Stimulated activated CD8-positive, alpha-beta memory T cell treated with anti-CD3 and anti-CD28 coated beads, Interleukin-7, amount 100 ng/mL, for 48 hours (primary cell): Measurements from ENCODE around the gene CYBA.

Experiments used
- DNase-seq, 2 donors: peaks; one replicate each; pipeline ENCODE4 v3.0.0-alpha.2; 2020; ENCODE audit warnings: low read depth in 1 of 2; ENCODE audit errors: extremely low read depth in 1 of 2

Gene CYBA

DNA sequence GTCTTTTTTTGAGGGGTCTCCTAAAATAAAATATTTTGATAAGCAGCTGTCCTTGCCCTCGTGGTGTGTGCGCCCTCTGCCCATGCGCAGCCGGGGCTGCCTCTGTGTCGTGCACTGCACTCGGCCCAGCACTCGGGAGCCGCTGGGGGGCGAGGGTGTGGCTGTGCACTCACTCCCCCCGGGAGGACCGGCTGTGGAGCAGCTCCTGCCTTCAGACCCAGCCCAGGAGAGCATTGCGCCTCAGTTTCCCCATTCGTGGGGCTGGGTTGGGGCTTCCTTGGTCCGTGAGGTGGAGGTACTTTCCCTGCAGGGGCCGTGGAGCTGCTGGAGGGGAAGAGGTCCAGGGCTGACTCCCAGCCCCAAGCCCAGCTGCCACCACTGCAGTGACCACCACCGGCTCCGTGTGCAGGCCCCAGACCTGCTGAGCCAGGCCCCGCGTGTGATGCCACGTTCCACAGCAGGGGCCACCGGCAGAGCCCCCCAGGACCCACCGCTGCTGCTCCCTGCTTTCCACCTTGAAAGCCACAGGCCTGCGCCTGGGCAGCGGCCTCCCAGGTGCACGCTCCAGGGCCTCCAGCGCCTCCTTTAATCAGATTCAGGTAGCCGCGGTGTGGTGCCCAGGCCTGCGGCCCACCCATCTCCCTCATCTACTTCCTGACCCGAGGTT lies 18.8 kb downstream of the CYBA start:
- no peak for DNase-seq

DNA sequence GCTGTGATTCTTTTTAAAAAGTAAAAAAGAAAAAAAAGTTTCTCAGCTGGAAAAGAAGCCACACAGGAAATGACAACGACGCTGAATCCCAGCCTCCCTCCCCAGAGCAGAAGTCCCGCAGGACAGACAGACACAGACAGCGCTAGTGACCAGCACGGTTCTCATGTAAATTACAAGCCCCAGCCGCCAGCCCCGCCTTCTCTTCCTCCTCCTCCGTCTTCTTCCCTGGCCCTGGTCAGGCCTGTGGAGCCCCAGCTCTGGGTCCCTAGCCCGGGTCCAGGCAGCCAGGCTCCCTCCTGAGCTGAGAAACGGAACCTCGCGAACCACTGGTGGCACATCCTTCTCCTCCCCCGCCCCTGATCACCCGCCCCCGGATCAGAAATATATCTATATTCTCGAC lies 19.5 kb downstream of the CYBA start:
- DNase-seq = no peak

GRCh38 chr16:88630941-88631340 lies 19.9 kb downstream of the CYBA start:
- no peak for DNase-seq

DNA sequence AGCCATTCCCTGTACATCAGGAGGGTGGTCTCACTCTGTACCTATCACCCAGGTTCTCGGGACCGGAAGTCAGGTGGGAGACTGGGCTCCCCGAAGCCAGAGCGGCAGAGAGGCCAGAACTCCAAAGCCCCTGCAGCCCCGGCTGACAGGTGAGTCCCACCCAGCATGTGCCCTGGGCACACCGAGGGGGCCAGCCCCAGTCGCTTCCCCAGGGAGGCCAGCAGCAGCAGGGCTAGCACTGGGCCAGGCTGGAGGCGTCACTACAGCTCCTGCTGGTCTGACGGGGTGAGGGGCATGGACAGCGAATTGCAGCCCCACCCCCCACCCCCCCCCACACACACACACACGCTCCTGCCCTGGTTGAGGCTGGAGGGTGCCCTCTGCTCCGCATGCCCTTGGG lies 20.4 kb downstream of the CYBA start:
- no peak for DNase-seq

DNA sequence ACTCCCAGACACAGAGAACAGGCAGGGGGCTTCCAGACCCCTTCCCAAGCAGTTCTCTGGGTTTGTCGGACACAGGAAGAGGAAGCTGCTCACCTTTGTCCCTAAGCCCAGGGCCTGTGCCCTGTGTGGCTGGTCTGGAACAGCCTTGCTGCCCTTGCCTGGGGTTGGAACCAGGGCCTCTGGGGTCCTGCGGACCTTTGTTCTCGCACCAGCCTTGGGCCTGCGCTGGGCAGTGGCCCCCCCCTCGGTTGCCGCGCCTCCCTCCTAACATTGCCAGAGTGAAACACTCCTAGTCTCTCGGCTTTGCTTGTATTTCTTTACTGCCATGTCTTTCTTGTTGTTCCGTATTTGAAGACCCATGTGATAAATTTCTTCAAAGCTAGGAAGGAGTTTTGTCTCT lies 21.0 kb downstream of the CYBA start:
- no peak for DNase-seq

GRCh38 chr16:88628512-88628974 lies 22.3 kb downstream of the CYBA start:
- DNase-seq = no peak

GRCh38 chr16:88627531-88628411 lies 23.1 kb downstream of the CYBA start:
- DNase-seq = no peak

- DNase-seq = no peak
Measured at GRCh38 chr16:88626646-88627045, 24.2 kb downstream of the CYBA start.

DNA sequence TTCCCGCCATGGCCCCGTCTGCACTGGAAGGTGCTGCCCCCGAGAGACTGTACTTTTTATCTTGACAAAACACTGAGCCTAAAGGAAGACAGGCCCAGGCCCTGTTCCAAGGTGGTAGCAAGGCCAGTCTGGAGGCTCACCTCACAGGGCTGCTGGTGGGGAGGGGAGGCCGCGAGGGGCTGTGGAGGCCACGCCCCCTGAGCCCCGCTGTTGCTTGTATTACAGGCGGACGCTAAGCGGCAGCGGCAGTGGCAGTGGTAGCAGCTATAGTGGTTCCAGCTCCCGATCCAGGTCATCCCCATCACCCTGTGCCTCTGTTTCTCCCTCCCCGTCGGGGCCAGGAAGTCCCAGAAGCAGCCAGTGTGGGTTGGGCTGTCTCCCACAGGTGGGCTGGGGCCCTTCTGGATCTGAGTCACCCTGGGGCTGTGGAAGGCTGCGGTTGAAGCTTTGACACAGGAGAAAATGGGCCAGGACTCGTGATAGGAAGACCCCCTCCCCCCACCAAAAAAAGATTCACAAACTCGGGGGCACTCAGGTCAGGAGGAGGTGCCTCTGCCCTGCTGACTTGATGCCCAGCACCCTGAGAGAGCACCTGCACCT lies 25.8 kb downstream of the CYBA start:
- no peak for DNase-seq

DNA sequence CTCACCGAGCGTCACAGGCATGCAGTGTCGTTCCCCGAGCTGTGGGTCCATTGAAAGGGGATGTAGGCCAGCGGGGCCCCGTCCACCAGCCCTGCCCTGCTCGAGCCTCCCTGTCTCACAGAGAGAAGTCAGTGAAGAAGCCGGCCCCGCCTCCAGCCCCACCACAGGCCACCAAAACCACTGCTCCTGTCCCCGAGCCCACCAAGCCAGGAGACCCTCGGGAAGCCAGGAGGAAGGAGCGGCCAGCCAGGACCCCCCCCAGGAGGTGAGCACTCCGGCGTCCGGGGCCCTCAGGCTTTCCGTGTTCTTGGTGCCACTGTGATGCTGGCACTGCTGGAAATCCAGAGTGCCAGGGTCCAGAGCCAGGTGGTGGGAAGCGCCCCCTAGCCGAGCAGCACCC lies 26.4 kb downstream of the CYBA start:
- DNase-seq = no peak

DNA sequence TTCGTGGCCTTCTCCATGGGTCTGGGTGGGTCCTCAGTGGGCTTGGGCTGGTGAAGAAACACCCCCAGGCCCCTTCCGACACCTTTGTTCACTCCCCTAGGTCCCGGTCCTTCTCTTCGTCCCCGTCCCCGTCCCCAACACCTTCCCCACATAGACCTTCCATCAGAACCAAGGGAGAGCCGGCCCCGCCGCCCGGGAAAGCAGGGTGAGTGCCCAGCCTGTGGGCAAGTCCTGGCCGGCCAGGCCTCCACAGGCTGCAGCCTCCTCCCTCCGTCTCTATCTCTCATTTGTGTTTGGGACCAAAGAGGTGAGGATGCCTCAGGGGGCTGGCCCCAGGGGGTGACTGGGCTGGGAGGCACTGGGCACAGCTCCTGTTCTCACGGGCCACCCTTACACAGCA lies 27.0 kb downstream of the CYBA start:
- DNase-seq = no peak

GRCh38 chr16:88622866-88623265 lies 28.0 kb downstream of the CYBA start:
- DNase-seq = no peak

DNA sequence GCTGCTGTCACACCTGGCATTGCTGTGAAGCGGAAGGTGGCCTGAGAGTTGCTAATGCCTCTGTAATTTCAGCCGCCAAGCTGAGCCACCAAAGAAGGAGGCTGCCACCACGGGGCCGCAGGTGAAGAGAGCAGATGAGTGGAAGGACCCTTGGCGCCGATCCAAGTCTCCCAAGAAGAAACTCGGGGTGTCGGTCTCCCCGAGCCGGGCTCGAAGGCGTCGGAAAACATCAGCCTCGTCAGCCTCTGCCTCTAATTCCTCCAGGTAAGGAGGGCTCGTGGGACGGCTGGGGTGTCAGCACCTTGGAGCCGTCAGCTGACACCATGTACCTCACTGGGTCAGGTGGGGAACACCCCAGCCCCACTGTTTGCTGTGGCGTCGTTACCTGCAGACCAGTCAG lies 28.7 kb downstream of the CYBA start:
- no peak for DNase-seq

DNA sequence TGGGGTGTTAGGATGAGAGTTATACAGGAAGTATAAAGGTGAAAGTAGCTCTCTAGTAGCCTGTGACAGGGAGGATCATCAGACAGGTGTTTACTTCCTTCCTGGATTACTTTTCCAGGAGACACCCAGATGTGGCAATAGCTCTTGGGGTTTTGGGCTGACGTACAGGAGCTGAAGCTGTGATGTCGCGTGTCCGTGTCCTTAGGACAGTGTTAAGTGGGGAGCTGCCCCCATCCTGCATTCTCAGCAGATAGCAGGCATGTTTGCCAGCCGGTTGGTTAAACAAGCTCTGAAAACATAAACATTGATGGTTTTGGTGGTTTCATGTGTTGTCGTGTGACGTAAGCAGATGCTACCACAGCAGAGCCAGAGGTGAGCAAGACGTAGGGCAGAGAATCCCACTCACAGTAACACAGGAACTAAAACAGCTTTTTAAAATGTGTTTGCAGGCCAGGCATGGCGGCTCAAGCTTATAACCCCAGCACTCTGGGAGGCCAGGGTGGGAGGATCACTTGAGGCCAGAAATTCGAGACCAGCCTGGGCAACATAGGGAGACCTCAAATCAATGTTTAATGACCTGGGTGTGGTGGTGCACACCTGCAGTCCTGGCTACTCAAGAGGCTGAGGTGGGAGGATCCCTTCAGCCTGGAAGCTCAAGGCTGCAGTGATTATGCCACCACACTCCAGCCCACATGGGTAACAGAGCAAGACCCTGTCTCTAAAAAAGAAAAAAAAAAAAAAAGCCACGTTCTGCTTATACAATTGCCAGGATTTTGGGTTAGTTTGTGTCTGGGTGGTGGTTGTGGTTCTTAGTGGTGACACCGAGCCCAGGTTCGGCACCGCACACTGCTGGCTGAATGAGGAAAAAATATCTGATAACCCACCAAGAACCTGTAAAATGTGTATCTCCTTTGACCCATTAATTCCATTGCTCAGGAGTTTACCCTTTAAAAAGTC lies 30.7 kb downstream of the CYBA start:
- DNase-seq = peak in 1 of 2 donors; percentile 65

- DNase-seq = no peak
Measured at GRCh38 chr16:88618956-88619667, 31.7 kb downstream of the CYBA start.

GRCh38 chr16:88618182-88618955 lies 32.5 kb downstream of the CYBA start:
- no peak for DNase-seq

DNA sequence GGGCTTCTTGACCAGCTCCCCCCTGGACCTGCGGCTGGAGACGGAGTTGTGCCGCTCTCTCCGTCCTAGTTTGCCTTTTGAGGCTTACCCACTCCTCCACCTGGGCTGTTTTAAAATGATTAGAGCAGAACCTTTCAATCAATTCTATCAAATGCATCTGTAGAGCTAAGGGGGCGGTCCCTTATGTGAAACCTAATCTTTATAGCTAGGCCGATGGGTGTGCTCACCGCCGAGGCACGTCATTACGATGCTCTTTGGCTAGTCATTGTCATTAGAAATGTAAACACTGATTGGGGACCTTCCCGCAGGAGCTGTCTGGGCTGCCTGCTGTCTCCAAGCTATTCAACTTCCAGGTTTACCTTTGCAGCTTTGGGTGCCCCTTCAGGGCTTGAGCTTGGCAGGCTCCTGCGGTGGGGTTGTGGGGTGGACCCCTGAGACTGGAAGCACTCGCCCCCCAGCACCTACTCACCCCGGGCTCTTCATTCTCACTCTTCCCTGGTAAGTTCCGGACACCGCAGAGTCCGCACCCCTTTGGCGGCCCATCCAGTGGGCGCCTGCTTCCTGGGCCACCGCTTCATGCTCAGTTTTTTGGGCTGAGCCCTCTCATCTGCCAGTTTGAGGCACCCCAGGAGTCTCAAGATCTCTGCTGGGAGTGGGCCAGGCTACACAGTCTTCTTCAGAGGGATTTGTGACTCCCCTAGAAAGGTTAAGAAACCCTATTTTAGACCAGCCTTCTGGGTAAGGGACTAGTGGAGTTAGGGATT lies 33.4 kb downstream of the CYBA start:
- DNase-seq = no peak

DNA sequence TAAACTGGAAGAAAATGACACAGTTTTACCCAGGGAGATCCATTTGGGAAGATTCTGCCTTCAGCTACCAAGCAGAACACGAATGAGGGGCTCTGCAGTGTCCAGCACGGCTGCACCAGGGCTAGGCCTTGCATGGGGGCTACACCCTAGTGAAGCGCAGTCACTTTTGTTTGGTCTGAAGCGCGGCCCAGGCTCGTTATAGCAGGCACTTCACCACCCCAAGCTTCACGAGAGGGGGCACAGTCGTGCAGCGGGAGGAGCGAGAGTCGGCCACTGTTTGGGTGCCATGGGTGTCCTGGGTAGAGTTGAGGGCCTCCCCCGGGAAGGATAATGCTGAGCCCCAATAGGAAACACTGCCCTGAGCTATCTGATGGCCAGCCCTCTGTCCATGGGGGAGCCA lies 34.1 kb downstream of the CYBA start:
- no peak for DNase-seq

GRCh38 chr16:88616320-88616719 lies 34.5 kb downstream of the CYBA start:
- DNase-seq = no peak
